Ishikawa (cell line): Measurements from ENCODE around the gene UGT2B15.

ENCODE experiments used
- CEBPB ChIP-seq: IDR thresholded peaks from 2 replicates; pipeline ENCODE4 v1.6.1; 2012
- CREB1 ChIP-seq: IDR thresholded peaks from 2 replicates; pipeline ENCODE4 v1.6.1; 2012; ENCODE audit warnings: low read depth
- EGR1 ChIP-seq: IDR thresholded peaks from 2 replicates; pipeline ENCODE4 v1.6.1; 2012
- EP300 ChIP-seq: IDR thresholded peaks from 2 replicates; pipeline ENCODE4 v1.6.1; 2012; ENCODE audit warnings: borderline replicate concordance
- FOXM1 ChIP-seq: IDR thresholded peaks from 2 replicates; pipeline ENCODE4 v1.6.1; 2012; ENCODE audit warnings: low read depth, borderline replicate concordance
- NFIC ChIP-seq: IDR thresholded peaks from 2 replicates; pipeline ENCODE4 v1.6.1; 2012
- RAD21 ChIP-seq: IDR thresholded peaks from 2 replicates; pipeline ENCODE4 v1.6.1; 2012; ENCODE audit warnings: low read depth
- TAF1 ChIP-seq: IDR thresholded peaks from 2 replicates; pipeline ENCODE4 v1.6.1; 2012; ENCODE audit warnings: low read depth, mild to moderate bottlenecking
- TCF12 ChIP-seq: IDR thresholded peaks from 2 replicates; pipeline ENCODE4 v1.6.1; 2012; ENCODE audit warnings: low read depth
- TEAD4 ChIP-seq: IDR thresholded peaks from 2 replicates; pipeline ENCODE4 v1.6.1; 2012
- YY1 ChIP-seq: IDR thresholded peaks from 2 replicates; pipeline ENCODE4 v1.6.1; 2012; ENCODE audit warnings: low read depth
- ZBTB7A ChIP-seq: IDR thresholded peaks from 2 replicates; pipeline ENCODE4 v1.6.1; 2012; ENCODE audit warnings: low read depth
- TF ChIP-seq, protein P1 (sequence below): IDR thresholded peaks from 2 replicates; pipeline ENCODE4 v1.6.1; 2012
- TF ChIP-seq, protein P2 (sequence below): IDR thresholded peaks from 2 replicates; pipeline ENCODE4 v1.6.1; 2012; ENCODE audit warnings: low read depth, mild to moderate bottlenecking
- TF ChIP-seq, protein P3 (sequence below): IDR thresholded peaks from 2 replicates; pipeline ENCODE4 v1.6.1; 2012

Gene UGT2B15

DNA sequence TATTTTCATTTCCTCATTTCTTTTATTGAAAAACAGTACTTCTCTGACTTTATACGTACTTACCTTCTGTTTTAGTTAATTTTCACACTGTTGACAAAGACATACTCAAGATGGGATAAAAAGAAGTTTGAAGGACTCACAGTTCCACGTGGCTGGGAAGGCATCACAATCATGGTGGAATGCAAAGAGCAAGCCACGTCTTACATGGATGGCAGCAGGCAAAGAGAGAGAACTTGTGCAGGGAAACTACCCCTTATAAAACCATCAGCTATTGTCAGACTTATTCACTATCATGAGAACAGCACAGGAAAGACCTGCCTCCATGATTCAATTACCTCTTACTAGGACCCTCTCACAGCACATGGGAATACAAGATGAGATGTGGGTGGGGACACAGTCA lies 20.7 kb upstream of the UGT2B15 start:
- no peak for TF ChIP-seq TEAD4
- no peak for TF ChIP-seq TCF12
- TF ChIP-seq RAD21, result no peak
- TF ChIP-seq YY1, result no peak
- TF ChIP-seq, protein P1, sequence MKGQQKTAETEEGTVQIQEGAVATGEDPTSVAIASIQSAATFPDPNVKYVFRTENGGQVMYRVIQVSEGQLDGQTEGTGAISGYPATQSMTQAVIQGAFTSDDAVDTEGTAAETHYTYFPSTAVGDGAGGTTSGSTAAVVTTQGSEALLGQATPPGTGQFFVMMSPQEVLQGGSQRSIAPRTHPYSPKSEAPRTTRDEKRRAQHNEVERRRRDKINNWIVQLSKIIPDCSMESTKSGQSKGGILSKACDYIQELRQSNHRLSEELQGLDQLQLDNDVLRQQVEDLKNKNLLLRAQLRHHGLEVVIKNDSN, result no peak
- no peak for TF ChIP-seq TAF1
- TF ChIP-seq FOXM1, result no peak
- no peak for TF ChIP-seq EGR1
- TF ChIP-seq, protein P2, sequence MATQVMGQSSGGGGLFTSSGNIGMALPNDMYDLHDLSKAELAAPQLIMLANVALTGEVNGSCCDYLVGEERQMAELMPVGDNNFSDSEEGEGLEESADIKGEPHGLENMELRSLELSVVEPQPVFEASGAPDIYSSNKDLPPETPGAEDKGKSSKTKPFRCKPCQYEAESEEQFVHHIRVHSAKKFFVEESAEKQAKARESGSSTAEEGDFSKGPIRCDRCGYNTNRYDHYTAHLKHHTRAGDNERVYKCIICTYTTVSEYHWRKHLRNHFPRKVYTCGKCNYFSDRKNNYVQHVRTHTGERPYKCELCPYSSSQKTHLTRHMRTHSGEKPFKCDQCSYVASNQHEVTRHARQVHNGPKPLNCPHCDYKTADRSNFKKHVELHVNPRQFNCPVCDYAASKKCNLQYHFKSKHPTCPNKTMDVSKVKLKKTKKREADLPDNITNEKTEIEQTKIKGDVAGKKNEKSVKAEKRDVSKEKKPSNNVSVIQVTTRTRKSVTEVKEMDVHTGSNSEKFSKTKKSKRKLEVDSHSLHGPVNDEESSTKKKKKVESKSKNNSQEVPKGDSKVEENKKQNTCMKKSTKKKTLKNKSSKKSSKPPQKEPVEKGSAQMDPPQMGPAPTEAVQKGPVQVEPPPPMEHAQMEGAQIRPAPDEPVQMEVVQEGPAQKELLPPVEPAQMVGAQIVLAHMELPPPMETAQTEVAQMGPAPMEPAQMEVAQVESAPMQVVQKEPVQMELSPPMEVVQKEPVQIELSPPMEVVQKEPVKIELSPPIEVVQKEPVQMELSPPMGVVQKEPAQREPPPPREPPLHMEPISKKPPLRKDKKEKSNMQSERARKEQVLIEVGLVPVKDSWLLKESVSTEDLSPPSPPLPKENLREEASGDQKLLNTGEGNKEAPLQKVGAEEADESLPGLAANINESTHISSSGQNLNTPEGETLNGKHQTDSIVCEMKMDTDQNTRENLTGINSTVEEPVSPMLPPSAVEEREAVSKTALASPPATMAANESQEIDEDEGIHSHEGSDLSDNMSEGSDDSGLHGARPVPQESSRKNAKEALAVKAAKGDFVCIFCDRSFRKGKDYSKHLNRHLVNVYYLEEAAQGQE, result no peak

- TF ChIP-seq, protein P1, result no peak
- TF ChIP-seq RAD21 (no peak), NFIC (no peak), FOXM1 (no peak), EGR1 (no peak), CEBPB (no peak), TCF12 (no peak), TEAD4 (no peak), EP300 (no peak), CREB1 (no peak), YY1 (no peak), ZBTB7A (no peak), TAF1 (no peak)
- TF ChIP-seq, protein P3, sequence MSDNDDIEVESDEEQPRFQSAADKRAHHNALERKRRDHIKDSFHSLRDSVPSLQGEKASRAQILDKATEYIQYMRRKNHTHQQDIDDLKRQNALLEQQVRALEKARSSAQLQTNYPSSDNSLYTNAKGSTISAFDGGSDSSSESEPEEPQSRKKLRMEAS, result no peak
- TF ChIP-seq, protein P2, result no peak
Measured at GRCh38 chr4:68683034-68683433, 12.6 kb upstream of the UGT2B15 start.

DNA sequence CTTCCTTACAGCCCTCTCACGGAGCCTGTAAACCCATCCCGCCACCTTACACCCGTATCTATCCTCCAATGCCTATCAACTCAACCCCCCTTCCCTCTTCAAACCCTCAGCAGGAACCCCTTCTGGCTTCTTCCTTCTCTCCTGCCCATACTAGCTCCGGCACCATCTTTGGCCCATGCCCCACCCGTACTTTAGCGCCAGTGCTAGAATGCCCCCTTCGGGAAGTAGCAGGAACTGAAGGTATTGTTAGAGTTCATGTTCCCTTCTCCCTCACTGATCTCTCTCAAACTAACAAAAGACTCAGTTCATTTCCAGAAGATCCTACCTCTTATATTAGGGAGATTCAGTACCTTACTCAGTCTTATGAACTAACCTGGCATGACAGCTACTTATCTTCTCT lies 2.7 kb upstream of the UGT2B15 start:
- TF ChIP-seq CREB1 (no peak), RAD21 (no peak)

DNA sequence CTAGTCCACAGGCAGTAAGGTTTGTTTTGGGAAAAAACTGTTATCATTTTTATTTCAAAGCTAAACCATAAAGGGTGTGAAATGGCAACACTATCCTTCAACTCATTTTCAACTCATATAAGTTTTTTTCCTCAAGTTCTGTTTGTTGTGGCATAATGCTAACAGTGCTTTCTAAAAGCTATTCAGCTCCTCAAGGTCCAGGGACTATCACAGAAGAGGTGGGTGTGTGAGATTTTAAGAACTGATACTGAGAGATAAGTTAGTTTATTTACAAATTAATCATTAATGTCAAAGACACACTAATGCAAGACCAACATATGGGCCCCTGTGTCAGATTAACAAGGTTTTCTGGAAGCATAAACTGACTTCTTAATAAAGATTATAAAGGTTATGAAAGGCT lies 11.8 kb downstream of the UGT2B15 start:
- TF ChIP-seq NFIC (no peak), CREB1 (no peak), YY1 (no peak), TEAD4 (no peak), RAD21 (no peak), ZBTB7A (no peak), TAF1 (no peak), EGR1 (no peak), TCF12 (no peak), CEBPB (no peak), FOXM1 (no peak)
- TF ChIP-seq, protein P1, result no peak
- TF ChIP-seq, protein P2, result no peak
- TF ChIP-seq, protein P3, result no peak
